ENCODE measurements around the gene PPFIA1. TPM values are rescaled to one million over a fixed set of nuclear protein-coding genes. Genes with fewer than 3 reads are reported as not detected.

The PPFIA1 gene
- total RNA-seq, 2 experiments from 2014 or later: 34.6 to 53.9 TPM

- Histone ChIP-seq H3K9me3 (ENCODE audit: low read length) (no peaks in the 10 kb centered on the region), H3K4me3 (ENCODE audit: low read depth, low read length, poor library complexity, severe bottlenecking) (no peak overlapping the region), H3K4me2 (ENCODE audit: low read length) (no peak overlapping the region), H3K36me3 (ENCODE audit: insufficient read depth, low read length) (no peaks in the 10 kb centered on the region), H3K79me2 (ENCODE audit: insufficient read depth, low read depth, low read length) (no peaks in the 10 kb centered on the region), H3K9me2 (ENCODE audit: insufficient read depth, low read length) (no peaks in the 10 kb centered on the region), H4K20me1 (ENCODE audit: insufficient read depth, low read length) (no peaks in the 10 kb centered on the region), H3K4me1 (ENCODE audit: insufficient read depth, low read length, poor library complexity, severe bottlenecking) (peaks cover 12% of the 10 kb centered on the region), H3K27ac (ENCODE audit: low read depth, low read length, poor library complexity, severe bottlenecking) (no peak overlapping the region), H2AFZ (ENCODE audit: low read length) (no peak overlapping the region)
- intact Hi-C loops (cut with micrococcal nuclease; ENCODE audit: unreplicated experiment): no loop called here
- no peak for DNase-seq (ENCODE audit: low spot score)
- ChIA-PET CTCF (ENCODE audit: unreplicated experiment) (no interaction called here), POLR2A (no interaction called here)
- TF ChIP-seq CTCF (conservative IDR thresholded peaks at IDR 0.05; ENCODE audit: low read length): no peak
- no peak for TF ChIP-seq EZH2phosphoT487 (IDR thresholded peaks at IDR 0.05; ENCODE audit: borderline replicate concordance, low read depth, low read length)
- BruUV-seq (replicated peaks): no TSS peak
Observed at GRCh38 chr11:70262951-70263350, 7.5 kb upstream of the PPFIA1 start.

- Histone ChIP-seq H3K4me3 (ENCODE audit: low read depth, low read length, poor library complexity, severe bottlenecking) (no peak overlapping the region), H3K9me3 (ENCODE audit: low read length) (no peaks in the 10 kb centered on the region), H2AFZ (ENCODE audit: low read length) (no peak overlapping the region), H3K36me3 (ENCODE audit: insufficient read depth, low read length) (no peaks in the 10 kb centered on the region), H3K27ac (ENCODE audit: low read depth, low read length, poor library complexity, severe bottlenecking) (no peak overlapping the region), H3K79me2 (ENCODE audit: insufficient read depth, low read depth, low read length) (no peaks in the 10 kb centered on the region), H3K9me2 (ENCODE audit: insufficient read depth, low read length) (no peaks in the 10 kb centered on the region), H3K4me2 (ENCODE audit: low read length) (no peak overlapping the region), H4K20me1 (ENCODE audit: insufficient read depth, low read length) (no peaks in the 10 kb centered on the region), H3K4me1 (ENCODE audit: insufficient read depth, low read length, poor library complexity, severe bottlenecking) (peaks cover 12% of the 10 kb centered on the region)
- intact Hi-C loops (cut with micrococcal nuclease; ENCODE audit: unreplicated experiment): no loop called here
- DNase-seq (ENCODE audit: low spot score): no peak
- no peak for TF ChIP-seq EZH2phosphoT487 (IDR thresholded peaks at IDR 0.05; ENCODE audit: borderline replicate concordance, low read depth, low read length)
- no peak for TF ChIP-seq CTCF (conservative IDR thresholded peaks at IDR 0.05; ENCODE audit: low read length)
- no TSS peak for BruUV-seq (replicated peaks)
- POLR2A ChIA-PET: no interaction called here
- CTCF ChIA-PET (ENCODE audit: unreplicated experiment): no interaction called here
Observed at GRCh38 chr11:70263363-70263762, 7.1 kb upstream of the PPFIA1 start.

DNA sequence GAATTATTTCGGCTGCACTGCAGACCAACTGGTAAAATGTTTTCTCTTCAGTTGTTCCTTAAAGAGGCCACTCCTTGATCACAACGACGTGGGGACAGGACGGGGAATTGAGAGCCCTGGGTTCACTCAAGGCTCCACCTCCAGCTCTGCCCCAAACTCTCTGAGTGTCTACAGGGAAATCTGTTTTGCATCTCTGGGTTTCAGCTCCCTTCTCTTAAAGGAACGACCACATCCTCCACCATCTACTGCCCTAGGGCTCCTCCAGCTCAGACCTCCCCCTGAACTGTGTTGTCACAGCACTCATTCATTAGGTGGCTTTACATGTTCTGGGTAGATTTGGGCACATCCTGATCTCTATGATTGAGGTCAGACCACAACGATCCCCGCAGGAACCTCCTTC, 5.1 kb upstream of the PPFIA1 start:
- Histone ChIP-seq H3K36me3 (ENCODE audit: insufficient read depth, low read length) (no peaks in the 10 kb centered on the region), H4K20me1 (ENCODE audit: insufficient read depth, low read length) (no peaks in the 10 kb centered on the region), H3K9me3 (ENCODE audit: low read length) (no peaks in the 10 kb centered on the region), H3K9me2 (ENCODE audit: insufficient read depth, low read length) (no peaks in the 10 kb centered on the region), H3K79me2 (ENCODE audit: insufficient read depth, low read depth, low read length) (no peaks in the 10 kb centered on the region), H3K27ac (ENCODE audit: low read depth, low read length, poor library complexity, severe bottlenecking) (no peak overlapping the region), H3K4me1 (ENCODE audit: insufficient read depth, low read length, poor library complexity, severe bottlenecking) (peaks cover 12% of the 10 kb centered on the region), H3K4me2 (ENCODE audit: low read length) (peak overlapping the region; percentile 46), H2AFZ (ENCODE audit: low read length) (peak overlapping the region; percentile 13; the same call in 1 of the 2 replicates), H3K4me3 (ENCODE audit: low read depth, low read length, poor library complexity, severe bottlenecking) (peak overlapping the region; percentile 8)
- ChIA-PET CTCF (ENCODE audit: unreplicated experiment) (no interaction called here), POLR2A (interaction anchor here (0.6 kb wide), 1 partner anchor 51 kb away, joined by 4 read pairs; no protein-coding TSS in a partner anchor)
- intact Hi-C loops (cut with micrococcal nuclease; ENCODE audit: unreplicated experiment): no loop called here
- TF ChIP-seq CTCF (conservative IDR thresholded peaks at IDR 0.05; ENCODE audit: low read length) (no peak), EZH2phosphoT487 (IDR thresholded peaks at IDR 0.05; ENCODE audit: borderline replicate concordance, low read depth, low read length) (no peak)
- peak; percentile 60 for DNase-seq (ENCODE audit: low spot score)
- no TSS peak for BruUV-seq (replicated peaks)
